HepG2 (cell line): ENCODE measurements around the gene ANKRD11. TPM values are rescaled to one million over a fixed set of nuclear protein-coding genes. Genes with fewer than 3 reads are reported as not detected.

Experiments
- ARHGAP35 ChIP-seq: sonication (generic); formaldehyde crosslinking; IDR thresholded peaks from 2 replicates; pipeline ENCODE4 v1.9.0; 2022; ENCODE audit warnings: mild to moderate bottlenecking, inconsistent platforms, moderate library complexity, missing genetic modification reagents, borderline replicate concordance
- ARNTL ChIP-seq: sonication (generic); formaldehyde crosslinking; IDR thresholded peaks from 2 replicates; pipeline ENCODE4 v1.4.0; 2020; ENCODE audit warnings: mild to moderate bottlenecking, missing genetic modification reagents
- CCDC6 ChIP-seq: sonication (generic); formaldehyde crosslinking; IDR thresholded peaks from 2 replicates; pipeline ENCODE4 v1.8.1; 2022; ENCODE audit warnings: mild to moderate bottlenecking, missing genetic modification reagents, moderate library complexity
- FLYWCH1 ChIP-seq: sonication (generic); formaldehyde crosslinking; IDR thresholded peaks from 2 replicates; pipeline ENCODE4 v1.8.1; 2023; ENCODE audit warnings: mild to moderate bottlenecking, missing genetic modification reagents
- HNRNPH1 ChIP-seq: fragments of 200-400 bp; formaldehyde crosslinking; optimal IDR thresholded peaks from 2 replicates; pipeline ENCODE3; 2017; ENCODE audit warnings: mild to moderate bottlenecking, low read depth, low read length
- MED1 ChIP-seq: sonication (generic); formaldehyde crosslinking; IDR thresholded peaks from 2 replicates; pipeline ENCODE4 v1.4.0; 2020; ENCODE audit warnings: missing genetic modification reagents
- NR0B2 ChIP-seq: sonication (generic); formaldehyde crosslinking; IDR thresholded peaks from 2 replicates; pipeline ENCODE4 v1.4.0; 2020; ENCODE audit warnings: mild to moderate bottlenecking, missing genetic modification reagents
- NRL ChIP-seq: sonication (generic); formaldehyde crosslinking; IDR thresholded peaks from 2 replicates; pipeline ENCODE4 v1.5.0; 2020; ENCODE audit warnings: missing genetic modification reagents, mild to moderate bottlenecking, moderate library complexity, borderline replicate concordance
- PRDM4 ChIP-seq: sonication (generic); formaldehyde crosslinking; IDR thresholded peaks from 2 replicates; pipeline ENCODE4 v1.9.0; 2021; ENCODE audit warnings: missing genetic modification reagents, borderline replicate concordance
- RBFOX2 ChIP-seq: fragments of 200-400 bp; formaldehyde crosslinking; IDR thresholded peaks from 2 replicates; pipeline ENCODE4 v1.6.1; 2017; ENCODE audit warnings: low read depth, mild to moderate bottlenecking, low read length
- ZBTB8A ChIP-seq: sonication (generic); formaldehyde crosslinking; IDR thresholded peaks from 2 replicates; pipeline ENCODE4 v1.4.0; 2020; ENCODE audit warnings: mild to moderate bottlenecking, low read depth, missing genetic modification reagents, borderline replicate concordance
- ZMYM2 ChIP-seq: sonication (generic); formaldehyde crosslinking; IDR thresholded peaks from 2 replicates; pipeline ENCODE4 v1.8.0; 2022; ENCODE audit warnings: mild to moderate bottlenecking, missing genetic modification reagents
- ZZZ3 ChIP-seq: sonication (generic); formaldehyde crosslinking; IDR thresholded peaks from 2 replicates; pipeline ENCODE4 v1.4.0; 2020; ENCODE audit warnings: missing genetic modification reagents, mild to moderate bottlenecking, borderline replicate concordance
- polyA plus RNA-seq, 8 experiments: library from polyadenylated mRNA; depleted of rRNA in 3 of 8; stranded (reverse) in 7 of 8; unstranded in 1 of 8; fragments of >200 nt; fragmentation: Illumina TruSeq in 4 of 8; extraction: Trizol in 4 of 8; gene quantifications; 2 replicates each; pipeline versions ENCODE4 v1.2.1 to v1.2.3, GENCODE V29; 2011 to 2016; ENCODE audit warnings: low read depth in 4 of 8, missing spikeins in 1 of 8, mixed read lengths in 1 of 8; ENCODE audit not compliant: insufficient read depth in 1 of 8
- total RNA-seq, 5 experiments: library from RNA; depleted of rRNA; stranded (reverse); fragments of >200 nt; fragmentation: Illumina TruSeq; extraction: Trizol; gene quantifications; 2 replicates each; pipeline ENCODE4 v1.2.3, GENCODE V29; 2016; ENCODE audit warnings: low read depth in 1 of 5
- TF ChIP-seq, protein P1 (sequence below): sonication (generic); formaldehyde crosslinking; IDR thresholded peaks from 2 replicates; pipeline ENCODE4 v1.4.0; 2020; ENCODE audit warnings: missing genetic modification reagents
- TF ChIP-seq, protein P2 (sequence below): sonication (generic); formaldehyde crosslinking; IDR thresholded peaks from 2 replicates; pipeline ENCODE4 v1.4.0; 2020; ENCODE audit warnings: missing genetic modification reagents
- TF ChIP-seq, protein P3 (sequence below): sonication (generic); formaldehyde crosslinking; IDR thresholded peaks from 2 replicates; pipeline ENCODE4 v1.4.0; 2020; ENCODE audit warnings: missing genetic modification reagents, borderline replicate concordance

ANKRD11 gene
- total and polyA plus RNA-seq, 2 of the 13 experiments (the other 11 are each of a cell fraction or from before 2014, with no cell fraction given): 21.4 to 38.4 TPM

- TF ChIP-seq NR0B2 (CRISPR knock-in tag): peak; percentile 92; the same call in 1 of the 2 replicates
- TF ChIP-seq, protein P1, sequence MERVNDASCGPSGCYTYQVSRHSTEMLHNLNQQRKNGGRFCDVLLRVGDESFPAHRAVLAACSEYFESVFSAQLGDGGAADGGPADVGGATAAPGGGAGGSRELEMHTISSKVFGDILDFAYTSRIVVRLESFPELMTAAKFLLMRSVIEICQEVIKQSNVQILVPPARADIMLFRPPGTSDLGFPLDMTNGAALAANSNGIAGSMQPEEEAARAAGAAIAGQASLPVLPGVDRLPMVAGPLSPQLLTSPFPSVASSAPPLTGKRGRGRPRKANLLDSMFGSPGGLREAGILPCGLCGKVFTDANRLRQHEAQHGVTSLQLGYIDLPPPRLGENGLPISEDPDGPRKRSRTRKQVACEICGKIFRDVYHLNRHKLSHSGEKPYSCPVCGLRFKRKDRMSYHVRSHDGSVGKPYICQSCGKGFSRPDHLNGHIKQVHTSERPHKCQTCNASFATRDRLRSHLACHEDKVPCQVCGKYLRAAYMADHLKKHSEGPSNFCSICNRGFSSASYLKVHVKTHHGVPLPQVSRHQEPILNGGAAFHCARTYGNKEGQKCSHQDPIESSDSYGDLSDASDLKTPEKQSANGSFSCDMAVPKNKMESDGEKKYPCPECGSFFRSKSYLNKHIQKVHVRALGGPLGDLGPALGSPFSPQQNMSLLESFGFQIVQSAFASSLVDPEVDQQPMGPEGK: peak; percentile 88
- no peak for TF ChIP-seq HNRNPH1
- peak; percentile 99 for TF ChIP-seq CCDC6 (CRISPR knock-in tag)
- no peak for TF ChIP-seq RBFOX2
- no peak for TF ChIP-seq ZBTB8A (CRISPR knock-in tag)
- TF ChIP-seq ZZZ3: peak; percentile 49; the same call in 1 of the 2 replicates
- TF ChIP-seq, protein P2, sequence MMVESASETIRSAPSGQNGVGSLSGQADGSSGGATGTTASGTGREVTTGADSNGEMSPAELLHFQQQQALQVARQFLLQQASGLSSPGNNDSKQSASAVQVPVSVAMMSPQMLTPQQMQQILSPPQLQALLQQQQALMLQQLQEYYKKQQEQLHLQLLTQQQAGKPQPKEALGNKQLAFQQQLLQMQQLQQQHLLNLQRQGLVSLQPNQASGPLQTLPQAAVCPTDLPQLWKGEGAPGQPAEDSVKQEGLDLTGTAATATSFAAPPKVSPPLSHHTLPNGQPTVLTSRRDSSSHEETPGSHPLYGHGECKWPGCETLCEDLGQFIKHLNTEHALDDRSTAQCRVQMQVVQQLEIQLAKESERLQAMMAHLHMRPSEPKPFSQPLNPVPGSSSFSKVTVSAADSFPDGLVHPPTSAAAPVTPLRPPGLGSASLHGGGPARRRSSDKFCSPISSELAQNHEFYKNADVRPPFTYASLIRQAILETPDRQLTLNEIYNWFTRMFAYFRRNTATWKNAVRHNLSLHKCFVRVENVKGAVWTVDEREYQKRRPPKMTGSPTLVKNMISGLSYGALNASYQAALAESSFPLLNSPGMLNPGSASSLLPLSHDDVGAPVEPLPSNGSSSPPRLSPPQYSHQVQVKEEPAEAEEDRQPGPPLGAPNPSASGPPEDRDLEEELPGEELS (CRISPR knock-in tag): peak; percentile 97
- no peak for TF ChIP-seq PRDM4
- TF ChIP-seq, protein P3, sequence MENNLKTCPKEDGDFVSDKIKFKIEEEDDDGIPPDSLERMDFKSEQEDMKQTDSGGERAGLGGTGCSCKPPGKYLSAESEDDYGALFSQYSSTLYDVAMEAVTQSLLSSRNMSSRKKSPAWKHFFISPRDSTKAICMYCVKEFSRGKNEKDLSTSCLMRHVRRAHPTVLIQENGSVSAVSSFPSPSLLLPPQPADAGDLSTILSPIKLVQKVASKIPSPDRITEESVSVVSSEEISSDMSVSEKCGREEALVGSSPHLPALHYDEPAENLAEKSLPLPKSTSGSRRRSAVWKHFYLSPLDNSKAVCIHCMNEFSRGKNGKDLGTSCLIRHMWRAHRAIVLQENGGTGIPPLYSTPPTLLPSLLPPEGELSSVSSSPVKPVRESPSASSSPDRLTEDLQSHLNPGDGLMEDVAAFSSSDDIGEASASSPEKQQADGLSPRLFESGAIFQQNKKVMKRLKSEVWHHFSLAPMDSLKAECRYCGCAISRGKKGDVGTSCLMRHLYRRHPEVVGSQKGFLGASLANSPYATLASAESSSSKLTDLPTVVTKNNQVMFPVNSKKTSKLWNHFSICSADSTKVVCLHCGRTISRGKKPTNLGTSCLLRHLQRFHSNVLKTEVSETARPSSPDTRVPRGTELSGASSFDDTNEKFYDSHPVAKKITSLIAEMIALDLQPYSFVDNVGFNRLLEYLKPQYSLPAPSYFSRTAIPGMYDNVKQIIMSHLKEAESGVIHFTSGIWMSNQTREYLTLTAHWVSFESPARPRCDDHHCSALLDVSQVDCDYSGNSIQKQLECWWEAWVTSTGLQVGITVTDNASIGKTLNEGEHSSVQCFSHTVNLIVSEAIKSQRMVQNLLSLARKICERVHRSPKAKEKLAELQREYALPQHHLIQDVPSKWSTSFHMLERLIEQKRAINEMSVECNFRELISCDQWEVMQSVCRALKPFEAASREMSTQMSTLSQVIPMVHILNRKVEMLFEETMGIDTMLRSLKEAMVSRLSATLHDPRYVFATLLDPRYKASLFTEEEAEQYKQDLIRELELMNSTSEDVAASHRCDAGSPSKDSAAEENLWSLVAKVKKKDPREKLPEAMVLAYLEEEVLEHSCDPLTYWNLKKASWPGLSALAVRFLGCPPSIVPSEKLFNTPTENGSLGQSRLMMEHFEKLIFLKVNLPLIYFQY (CRISPR knock-in tag): peak; percentile 97
- peak; percentile 100 for TF ChIP-seq ARNTL
- TF ChIP-seq MED1: peak; percentile 98
- peak; percentile 55; the same call in 1 of the 2 replicates for TF ChIP-seq NRL (CRISPR knock-in tag)
- peak; percentile 96 for TF ChIP-seq ZMYM2
- TF ChIP-seq FLYWCH1 (CRISPR knock-in tag): no peak
- TF ChIP-seq ARHGAP35 (CRISPR knock-in tag): no peak; the same call in 1 of the 2 replicates
These were observed 94.9 kb downstream of the ANKRD11 start (continued) for GRCh38 chr16:89395150-89396142.
